GM12878 (cell line): ENCODE measurements around the gene HOXC5.

Experiments used
- EP300 ChIP-seq, 2 experiments: fragments of 150-350 bp in 1 of 2; IDR thresholded peaks; 2 replicates each; pipeline ENCODE4 v1.6.1; 2011 to 2012; ENCODE audit warnings: low read depth in 2 of 2, low read length in 2 of 2, borderline replicate concordance in 1 of 2, improper control_type of control experiment in 1 of 2, inconsistent platforms in 1 of 2; ENCODE audit not compliant: control insufficient read depth in 1 of 2
- EZH2 ChIP-seq: IDR thresholded peaks from 2 replicates; pipeline ENCODE4 v1.6.1; 2012; ENCODE audit warnings: low read depth, mild to moderate bottlenecking, control low read depth, inconsistent platforms, low read length, borderline replicate concordance; ENCODE audit not compliant: control insufficient read depth
- FOS ChIP-seq: IDR thresholded peaks from 3 replicates; pipeline ENCODE4 v1.6.1; 2011; ENCODE audit warnings: borderline replicate concordance; ENCODE audit not compliant: insufficient read length; ENCODE audit errors: extremely low read depth
- HDGF ChIP-seq: fragments of 450-650 bp; IDR thresholded peaks from 2 replicates; pipeline ENCODE4 v1.6.1; 2016; ENCODE audit warnings: antibody characterized with exemption
- IKZF2 ChIP-seq, 2 experiments: fragments of 450-650 bp; IDR thresholded peaks; 2 replicates each; pipeline ENCODE4 v1.6.1; 2017; ENCODE audit warnings: mild to moderate bottlenecking in 2 of 2, moderate library complexity in 2 of 2
- NR2F1 ChIP-seq: fragments of 450-650 bp; conservative IDR thresholded peaks from 2 replicates; pipeline ENCODE4 v1.6.1; 2017; ENCODE audit warnings: mild to moderate bottlenecking
- POLR2A ChIP-seq: IDR thresholded peaks from 2 replicates; pipeline ENCODE4 v1.6.1; 2011; ENCODE audit warnings: low read depth, mild to moderate bottlenecking, low read length
- POLR2AphosphoS2 ChIP-seq: IDR thresholded peaks from 2 replicates; pipeline ENCODE4 v1.6.1; 2011; ENCODE audit warnings: low read depth, mild to moderate bottlenecking, low read length, improper control_type of control experiment, moderate library complexity
- RB1 ChIP-seq: fragments of 450-650 bp; formaldehyde crosslinking; IDR thresholded peaks from 2 replicates; pipeline ENCODE4 v1.6.1; 2017; ENCODE audit warnings: mild to moderate bottlenecking, borderline replicate concordance
- SMC3 ChIP-seq: IDR thresholded peaks from 2 replicates; pipeline ENCODE4 v1.6.1; 2011; ENCODE audit warnings: low read length, improper control_type of control experiment, borderline replicate concordance
- TAF1 ChIP-seq: IDR thresholded peaks from 2 replicates; pipeline ENCODE4 v1.6.1; 2011; ENCODE audit warnings: mild to moderate bottlenecking, low read depth, low read length, borderline replicate concordance
- TF ChIP-seq, protein P1 (sequence below): IDR thresholded peaks from 2 replicates; pipeline ENCODE4 v1.6.1; 2012; ENCODE audit warnings: improper control_type of control experiment, low read depth, low read length; ENCODE audit not compliant: insufficient replicate concordance

DNA sequence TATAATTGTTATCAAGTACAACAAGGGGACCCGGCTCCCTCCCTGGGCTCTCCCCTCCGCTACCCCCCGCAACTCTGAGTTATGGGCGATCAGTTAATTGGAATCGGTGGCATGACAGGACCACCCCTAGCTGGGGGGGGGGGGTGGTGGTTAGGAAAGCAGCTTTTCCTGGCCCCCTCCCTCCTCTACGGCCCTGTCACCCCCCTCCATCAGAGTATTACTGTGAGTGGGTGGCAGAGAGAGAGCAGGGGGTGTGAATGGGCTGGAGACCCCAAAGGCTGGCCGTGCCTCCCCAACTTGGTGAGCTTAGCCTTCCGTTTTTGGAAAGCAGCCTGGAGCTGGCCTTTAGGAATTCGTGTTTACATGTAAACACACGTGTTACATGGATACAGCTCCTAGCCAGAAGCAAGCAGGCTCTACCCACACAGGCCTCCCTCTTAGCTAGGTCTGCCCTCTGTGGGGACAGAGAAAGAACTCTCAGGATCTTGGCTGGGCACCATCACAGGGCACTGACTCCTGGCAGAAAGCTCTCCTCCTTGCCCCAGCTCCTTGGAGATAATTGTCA is 19.7 kb downstream of the HOXC5 start:
- TF ChIP-seq RB1 (no peak), HDGF (no peak), SMC3 (no peak), TAF1 (no peak), POLR2A (no peak), IKZF2 (IDR thresholded peaks at IDR 0.05) (no peak), NR2F1 (no peak), POLR2AphosphoS2 (no peak), FOS (no peak), EZH2 (no peak), EP300 (IDR thresholded peaks at IDR 0.05; ENCODE audit: borderline replicate concordance in 1 of 2, control insufficient read depth in 1 of 2, low read depth in 2 of 2, low read length in 2 of 2) (no peak; a peak in 1 of 4 replicates)
- TF ChIP-seq, protein P1, sequence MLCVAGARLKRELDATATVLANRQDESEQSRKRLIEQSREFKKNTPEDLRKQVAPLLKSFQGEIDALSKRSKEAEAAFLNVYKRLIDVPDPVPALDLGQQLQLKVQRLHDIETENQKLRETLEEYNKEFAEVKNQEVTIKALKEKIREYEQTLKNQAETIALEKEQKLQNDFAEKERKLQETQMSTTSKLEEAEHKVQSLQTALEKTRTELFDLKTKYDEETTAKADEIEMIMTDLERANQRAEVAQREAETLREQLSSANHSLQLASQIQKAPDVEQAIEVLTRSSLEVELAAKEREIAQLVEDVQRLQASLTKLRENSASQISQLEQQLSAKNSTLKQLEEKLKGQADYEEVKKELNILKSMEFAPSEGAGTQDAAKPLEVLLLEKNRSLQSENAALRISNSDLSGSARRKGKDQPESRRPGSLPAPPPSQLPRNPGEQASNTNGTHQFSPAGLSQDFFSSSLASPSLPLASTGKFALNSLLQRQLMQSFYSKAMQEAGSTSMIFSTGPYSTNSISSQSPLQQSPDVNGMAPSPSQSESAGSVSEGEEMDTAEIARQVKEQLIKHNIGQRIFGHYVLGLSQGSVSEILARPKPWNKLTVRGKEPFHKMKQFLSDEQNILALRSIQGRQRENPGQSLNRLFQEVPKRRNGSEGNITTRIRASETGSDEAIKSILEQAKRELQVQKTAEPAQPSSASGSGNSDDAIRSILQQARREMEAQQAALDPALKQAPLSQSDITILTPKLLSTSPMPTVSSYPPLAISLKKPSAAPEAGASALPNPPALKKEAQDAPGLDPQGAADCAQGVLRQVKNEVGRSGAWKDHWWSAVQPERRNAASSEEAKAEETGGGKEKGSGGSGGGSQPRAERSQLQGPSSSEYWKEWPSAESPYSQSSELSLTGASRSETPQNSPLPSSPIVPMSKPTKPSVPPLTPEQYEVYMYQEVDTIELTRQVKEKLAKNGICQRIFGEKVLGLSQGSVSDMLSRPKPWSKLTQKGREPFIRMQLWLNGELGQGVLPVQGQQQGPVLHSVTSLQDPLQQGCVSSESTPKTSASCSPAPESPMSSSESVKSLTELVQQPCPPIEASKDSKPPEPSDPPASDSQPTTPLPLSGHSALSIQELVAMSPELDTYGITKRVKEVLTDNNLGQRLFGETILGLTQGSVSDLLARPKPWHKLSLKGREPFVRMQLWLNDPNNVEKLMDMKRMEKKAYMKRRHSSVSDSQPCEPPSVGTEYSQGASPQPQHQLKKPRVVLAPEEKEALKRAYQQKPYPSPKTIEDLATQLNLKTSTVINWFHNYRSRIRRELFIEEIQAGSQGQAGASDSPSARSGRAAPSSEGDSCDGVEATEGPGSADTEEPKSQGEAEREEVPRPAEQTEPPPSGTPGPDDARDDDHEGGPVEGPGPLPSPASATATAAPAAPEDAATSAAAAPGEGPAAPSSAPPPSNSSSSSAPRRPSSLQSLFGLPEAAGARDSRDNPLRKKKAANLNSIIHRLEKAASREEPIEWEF, result no peak
